ENCODE measurements around the gene MLN. TPM values are rescaled to one million over a fixed set of nuclear protein-coding genes. Genes with fewer than 3 reads are reported as not detected.

Gene MLN
- total RNA-seq, 4 donors from 2014 or later = not detected

- TF ChIP-seq, protein P1, sequence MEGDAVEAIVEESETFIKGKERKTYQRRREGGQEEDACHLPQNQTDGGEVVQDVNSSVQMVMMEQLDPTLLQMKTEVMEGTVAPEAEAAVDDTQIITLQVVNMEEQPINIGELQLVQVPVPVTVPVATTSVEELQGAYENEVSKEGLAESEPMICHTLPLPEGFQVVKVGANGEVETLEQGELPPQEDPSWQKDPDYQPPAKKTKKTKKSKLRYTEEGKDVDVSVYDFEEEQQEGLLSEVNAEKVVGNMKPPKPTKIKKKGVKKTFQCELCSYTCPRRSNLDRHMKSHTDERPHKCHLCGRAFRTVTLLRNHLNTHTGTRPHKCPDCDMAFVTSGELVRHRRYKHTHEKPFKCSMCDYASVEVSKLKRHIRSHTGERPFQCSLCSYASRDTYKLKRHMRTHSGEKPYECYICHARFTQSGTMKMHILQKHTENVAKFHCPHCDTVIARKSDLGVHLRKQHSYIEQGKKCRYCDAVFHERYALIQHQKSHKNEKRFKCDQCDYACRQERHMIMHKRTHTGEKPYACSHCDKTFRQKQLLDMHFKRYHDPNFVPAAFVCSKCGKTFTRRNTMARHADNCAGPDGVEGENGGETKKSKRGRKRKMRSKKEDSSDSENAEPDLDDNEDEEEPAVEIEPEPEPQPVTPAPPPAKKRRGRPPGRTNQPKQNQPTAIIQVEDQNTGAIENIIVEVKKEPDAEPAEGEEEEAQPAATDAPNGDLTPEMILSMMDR (IDR thresholded peaks at IDR 0.05; ENCODE audit: low read depth) = no peak
Measured at GRCh38 chr6:33765368-33765767, 38.4 kb downstream of the MLN start.

GRCh38 chr6:33764036-33764435 is 39.8 kb downstream of the MLN start:
- TF ChIP-seq, protein P1 (IDR thresholded peaks at IDR 0.05; ENCODE audit: low read depth) = no peak

- TF ChIP-seq, protein P1 (IDR thresholded peaks at IDR 0.05; ENCODE audit: low read depth) = no peak
Measured at GRCh38 chr6:33763483-33763882, 40.3 kb downstream of the MLN start.

DNA sequence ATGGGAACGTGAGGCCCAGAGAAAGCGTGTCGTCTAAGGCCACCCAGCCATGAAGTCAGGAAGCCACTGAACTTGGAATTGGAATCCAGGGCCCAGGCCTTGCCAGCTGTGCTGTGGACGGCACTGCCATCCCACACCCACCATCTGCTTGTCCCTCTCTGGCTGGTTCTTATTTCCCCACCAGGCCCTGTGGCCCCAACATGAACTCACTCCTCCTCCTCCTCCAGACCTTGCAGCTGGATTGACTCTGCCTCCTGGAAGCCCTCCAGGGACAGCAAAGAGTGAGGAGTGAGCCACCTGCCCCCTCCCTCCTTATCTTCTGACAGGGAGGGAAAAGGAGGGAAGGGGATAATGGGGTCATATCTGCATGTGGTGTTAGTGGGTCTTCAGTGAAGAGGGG is 41.1 kb downstream of the MLN start:
- TF ChIP-seq, protein P1 (IDR thresholded peaks at IDR 0.05; ENCODE audit: low read depth) = no peak

DNA sequence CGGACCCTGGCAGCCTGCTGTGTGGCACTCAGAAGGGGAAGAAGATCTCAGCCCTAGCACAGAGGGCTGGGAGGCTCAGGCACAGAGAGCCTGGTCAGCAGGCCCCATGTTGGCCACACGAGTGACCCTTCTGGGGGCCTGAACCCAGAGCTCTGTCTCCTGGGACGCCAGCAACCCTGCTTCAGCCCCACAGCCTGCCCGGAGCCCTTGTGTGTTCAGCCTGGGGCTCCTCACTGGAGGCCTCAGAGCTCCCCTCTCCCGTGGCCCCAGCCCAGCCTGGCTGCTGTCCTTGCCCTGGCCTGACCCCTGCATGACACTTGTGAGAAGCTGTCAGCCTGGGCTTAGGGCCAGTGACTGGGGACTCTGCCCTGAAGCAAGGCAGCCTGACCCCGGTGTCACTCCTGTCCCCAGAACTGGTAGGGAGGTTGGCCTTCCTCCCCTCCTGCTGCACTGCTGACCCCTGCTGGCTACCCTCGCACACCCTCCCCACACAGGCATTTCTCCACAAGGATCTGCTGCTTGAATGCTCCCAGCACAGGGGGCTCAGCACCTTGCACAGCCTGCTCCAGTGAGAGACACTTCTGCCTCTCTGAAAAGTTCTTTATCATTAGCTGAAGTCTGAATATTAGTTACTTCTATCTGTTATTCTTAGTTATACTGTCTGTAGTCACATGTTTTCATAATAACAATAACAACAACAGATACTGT is 41.7 kb downstream of the MLN start:
- TF ChIP-seq, protein P1 (IDR thresholded peaks at IDR 0.05; ENCODE audit: low read depth) = no peak

GRCh38 chr6:33761581-33761921 is 42.3 kb downstream of the MLN start:
- TF ChIP-seq, protein P1 (IDR thresholded peaks at IDR 0.05; ENCODE audit: low read depth) = no peak

DNA sequence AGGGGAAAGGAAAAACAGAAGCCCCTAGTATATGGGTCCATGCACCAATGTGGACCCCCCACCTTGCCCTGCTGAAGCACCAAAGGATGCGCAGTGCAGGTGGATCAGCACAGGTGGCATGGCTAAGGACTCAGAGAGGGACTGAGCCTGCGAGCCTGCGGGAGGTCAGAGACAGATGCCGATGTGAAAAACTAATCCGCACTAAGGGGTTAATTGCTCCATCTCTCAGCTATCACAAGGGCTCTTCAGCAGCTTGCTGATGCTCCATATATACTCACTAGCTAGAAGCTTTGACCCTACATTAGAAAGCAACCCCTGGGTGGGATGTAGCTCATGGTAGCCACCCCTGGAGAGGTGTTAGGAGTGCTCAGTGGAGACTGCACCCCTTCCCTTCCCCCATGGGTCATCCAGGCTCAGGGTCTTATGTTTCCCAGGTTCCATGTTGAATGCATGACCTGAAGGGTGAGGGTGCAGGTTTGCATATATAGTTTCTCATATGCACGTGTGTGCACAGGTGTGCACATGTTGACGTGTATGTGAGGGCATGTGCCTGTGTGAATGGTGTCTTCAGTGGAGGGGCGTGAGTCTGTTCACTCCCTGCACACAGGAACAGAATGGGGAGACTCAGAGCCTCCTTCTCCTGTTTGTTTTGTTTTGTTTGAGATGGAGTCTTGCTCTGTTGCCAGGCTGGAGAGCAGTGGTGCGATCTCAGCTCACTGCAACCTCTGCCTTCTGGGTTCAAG is 43.7 kb downstream of the MLN start:
- TF ChIP-seq, protein P1 (IDR thresholded peaks at IDR 0.05; ENCODE audit: low read depth) = no peak
